Activated naive CD8-positive, alpha-beta T cell treated with anti-CD3 and anti-CD28 coated beads, Interleukin-2, amount 50 U/mL, for 16 hours (primary cell): Measurements from ENCODE around the gene OR7C1.
"Not testable (repeated sequence)": the region's sequence is repeated elsewhere in the genome, so short reads cannot be mapped to it uniquely, and the experiment has no call there.

ENCODE experiments used
- DNase-seq: peaks from one replicate; pipeline ENCODE4 v3.0.0-alpha.2; 2020; ENCODE audit warnings: low read depth, low spot score

OR7C1 gene

GRCh38 chr19:14835011-14835410 lies at the start of gene OR7C1, which contains the start of gene OR7A5:
Gene OR7C1 (minus strand): TSS chr19:14835185. CDS start chr19:14800136, 35,049 bp downstream.
Gene OR7A5 (minus strand): TSS chr19:14835185. CDS start chr19:14828241, 6,944 bp downstream.
- DNase-seq = no peak

DNA sequence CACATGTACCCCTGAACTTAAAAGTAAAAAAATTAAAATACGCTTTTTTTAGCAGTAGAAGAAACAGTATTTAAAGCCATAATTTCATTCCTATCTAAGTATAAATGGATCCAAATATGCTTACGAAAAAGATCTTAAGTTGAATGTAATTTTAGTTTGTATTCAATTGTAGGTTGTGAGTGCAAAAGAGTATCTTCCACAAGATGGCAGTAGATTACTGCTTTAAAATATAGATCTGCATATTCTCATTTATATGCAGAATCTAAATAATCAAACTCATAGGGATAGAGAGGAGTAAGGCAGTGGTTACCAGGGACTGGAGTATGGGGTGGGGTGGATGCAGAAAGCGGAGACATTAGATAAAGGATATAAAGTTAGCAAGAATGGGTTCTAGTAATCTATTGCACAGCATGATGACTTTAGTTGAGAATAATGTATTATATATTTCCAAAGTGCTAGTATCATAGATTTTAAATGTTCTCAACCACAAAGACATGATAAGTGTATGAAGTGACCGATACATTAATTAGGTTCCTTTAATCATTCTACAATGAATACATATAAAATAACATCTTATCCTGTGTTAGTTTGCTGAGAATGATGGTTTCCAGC lies 36.7 kb upstream of the OR7C1 start:
- no peak for DNase-seq

DNA sequence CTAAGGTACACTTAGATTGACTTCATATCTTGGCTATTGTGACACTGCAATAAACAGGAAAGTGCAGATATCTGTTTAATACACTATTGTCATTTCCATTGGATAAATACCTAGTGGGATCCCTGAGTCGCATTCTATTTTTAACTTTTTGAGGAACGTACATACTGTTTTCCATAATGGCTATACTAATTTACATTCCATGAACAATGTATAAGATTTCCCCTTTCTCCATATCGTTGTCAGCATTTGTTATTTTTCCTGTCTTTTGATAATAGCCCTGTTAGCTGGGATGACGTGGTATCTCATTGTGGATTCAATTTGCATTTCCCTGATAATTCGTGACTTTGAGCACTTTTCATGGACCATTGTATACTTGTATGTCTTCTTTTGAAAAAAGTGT lies 33.5 kb upstream of the OR7C1 start:
- no peak for DNase-seq

DNA sequence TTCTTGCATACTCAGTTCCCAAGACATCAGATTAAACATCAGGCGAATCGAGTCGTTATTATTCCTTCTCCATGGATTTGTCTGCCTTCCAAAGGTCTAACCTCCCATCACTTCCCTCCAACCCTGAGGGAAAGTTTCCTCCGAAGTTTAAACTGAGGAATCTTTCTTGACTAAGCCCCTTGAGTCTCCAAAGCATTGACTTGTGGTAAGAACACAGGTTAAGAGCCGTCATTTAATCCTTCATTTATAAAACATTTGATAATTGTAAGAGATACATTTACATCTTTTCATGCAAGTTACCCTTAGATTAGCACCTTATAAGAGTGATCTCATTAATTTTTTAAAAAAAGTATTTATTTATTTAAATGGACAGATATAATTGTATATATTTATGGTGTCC lies 13.8 kb upstream of the OR7C1 start, which contains the start of gene OR7A10:
OR7A10 (minus strand) TSS at position 101 of the 400 bp plus-strand sequence. CDS start 7,045 bp downstream, outside the sequence.
- DNase-seq = no peak

DNA sequence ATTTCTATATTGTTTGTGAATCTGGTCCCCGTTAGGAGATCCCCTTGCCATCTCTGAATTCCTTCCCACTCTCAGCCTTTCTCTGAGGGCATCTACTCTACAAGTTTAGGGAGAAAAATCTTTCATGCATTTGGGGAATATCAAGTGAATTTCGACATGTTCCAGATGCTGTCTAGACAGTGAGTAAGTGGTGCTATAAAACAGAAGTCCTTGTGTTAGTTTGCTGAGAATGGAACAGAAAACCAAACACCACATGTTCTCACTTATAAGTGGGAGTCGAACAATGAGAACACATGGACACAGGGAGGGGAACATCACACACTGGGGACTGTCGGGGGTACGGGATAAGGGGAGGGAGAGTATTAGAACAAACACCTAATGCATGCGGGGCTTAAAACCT lies 8.6 kb upstream of the OR7C1 start:
- no peak for DNase-seq

GRCh38 chr19:14843169-14843568 lies 8.2 kb upstream of the OR7C1 start:
- no peak for DNase-seq

DNA sequence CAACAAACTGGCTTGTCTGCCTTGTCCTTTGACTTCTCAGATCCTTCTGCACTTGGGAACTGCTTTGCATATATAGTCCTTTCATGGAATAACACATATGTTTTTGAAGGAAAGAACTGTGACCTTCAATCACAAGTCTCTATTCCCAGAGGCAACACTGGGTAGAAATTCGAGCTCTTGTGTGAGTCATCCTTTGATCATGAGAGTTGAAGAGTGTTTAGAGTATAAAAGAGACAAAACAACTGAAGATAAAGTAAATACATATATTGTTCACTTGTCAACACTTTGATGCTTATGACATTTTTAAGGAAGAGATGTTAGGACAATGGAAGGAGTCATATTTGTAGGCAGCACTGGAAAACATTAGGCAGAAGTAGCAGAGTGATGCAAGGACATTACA lies 5.2 kb upstream of the OR7C1 start:
- DNase-seq = no peak

DNA sequence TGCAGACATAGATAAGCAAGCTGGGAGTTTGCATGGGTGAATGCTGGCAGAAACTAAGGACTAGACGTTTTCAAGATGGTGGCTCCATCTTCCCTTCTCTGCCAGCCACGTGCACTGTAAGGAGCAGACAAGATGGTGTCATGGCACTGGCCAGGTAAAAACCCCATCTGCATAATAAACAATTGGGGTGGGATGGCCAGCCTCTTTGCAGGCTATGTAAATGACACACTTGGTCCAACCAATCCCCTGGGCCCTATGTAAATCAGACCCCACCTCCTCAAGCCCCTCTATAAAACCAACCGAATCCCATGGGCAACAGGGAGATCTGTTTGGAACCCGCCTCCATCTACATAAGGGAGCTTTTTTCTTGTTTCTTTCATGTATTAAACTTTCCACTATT lies 2.4 kb upstream of the OR7C1 start:
- DNase-seq = no peak

DNA sequence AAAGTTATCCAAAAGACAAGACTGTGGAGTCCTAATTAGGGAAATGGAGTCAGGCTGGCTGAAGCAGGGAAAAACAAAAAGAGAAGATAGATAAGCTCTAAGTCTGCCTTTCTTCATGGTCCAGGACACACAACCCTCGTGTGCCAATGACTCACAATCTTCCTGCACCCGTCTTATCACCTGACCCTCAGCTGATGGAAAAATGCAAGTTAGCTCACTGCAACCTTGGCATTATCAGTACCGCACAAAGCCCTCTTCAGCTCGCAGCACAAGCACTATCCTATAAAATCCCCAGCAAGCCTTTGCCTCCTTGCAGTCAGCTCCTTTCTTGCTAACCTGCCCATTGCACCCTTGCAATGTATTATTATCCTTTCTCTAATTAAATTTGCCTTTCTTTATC lies 4.3 kb downstream of the OR7C1 start:
- no peak for DNase-seq

DNA sequence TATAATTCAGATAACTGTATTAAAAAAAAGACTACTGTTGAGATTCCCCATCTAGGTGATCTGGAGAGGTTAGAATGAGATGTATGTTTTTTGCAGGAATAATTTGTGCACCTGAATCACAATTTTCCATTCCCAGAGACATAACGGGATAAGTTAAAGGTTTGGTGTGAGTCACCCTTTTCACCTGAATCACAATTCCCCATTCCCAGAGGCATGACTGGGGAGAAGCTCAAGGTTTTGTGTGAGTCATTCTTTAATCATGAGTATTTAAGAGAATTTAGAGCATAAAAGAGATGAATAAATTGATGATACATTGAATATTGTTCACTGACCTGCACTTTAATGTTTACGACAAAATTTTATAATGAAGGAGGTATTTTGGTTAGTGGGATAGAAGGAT lies 9.0 kb downstream of the OR7C1 start:
- no peak for DNase-seq

- no peak for DNase-seq
Observed at GRCh38 chr19:14821937-14822336, 13.0 kb downstream of the OR7C1 start.

DNA sequence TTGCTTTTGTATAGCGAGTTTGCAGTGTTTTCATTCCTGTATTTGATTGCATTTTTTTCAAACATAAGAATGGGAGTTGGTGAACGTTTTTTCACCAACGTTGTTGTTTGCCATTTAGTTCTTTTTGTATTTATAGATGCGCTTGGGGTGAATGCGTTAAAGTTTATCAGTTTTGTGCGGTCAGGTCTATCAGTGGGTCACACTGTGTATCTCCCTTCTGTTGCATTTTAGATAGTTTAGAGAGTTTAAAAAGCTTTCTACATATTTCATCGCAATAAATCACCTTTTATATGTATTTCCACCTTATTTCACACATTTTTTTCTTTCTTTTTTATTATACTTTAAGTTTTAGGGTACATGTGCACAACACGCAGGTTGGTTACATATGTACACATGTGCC lies 16.4 kb downstream of the OR7C1 start:
- DNase-seq = no peak

DNA sequence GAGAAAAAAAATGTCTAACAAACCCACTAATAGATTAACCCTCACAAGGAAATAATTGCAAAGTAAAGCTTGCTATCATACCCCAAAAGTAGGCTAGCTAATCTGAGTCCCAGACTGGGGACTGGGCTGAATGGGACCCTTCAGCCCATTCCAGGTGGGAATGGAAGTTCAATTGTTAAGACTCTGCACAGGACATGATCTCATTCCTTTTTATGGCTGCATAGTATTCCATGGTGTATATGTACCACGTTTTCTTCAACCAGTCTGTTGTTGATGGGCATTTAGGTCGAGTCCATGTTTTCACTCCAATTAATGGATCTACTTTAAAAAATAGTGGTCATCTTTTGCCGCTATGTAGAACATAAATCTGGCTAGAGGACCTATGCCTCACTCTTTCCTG lies 17.9 kb downstream of the OR7C1 start:
- no peak for DNase-seq

DNA sequence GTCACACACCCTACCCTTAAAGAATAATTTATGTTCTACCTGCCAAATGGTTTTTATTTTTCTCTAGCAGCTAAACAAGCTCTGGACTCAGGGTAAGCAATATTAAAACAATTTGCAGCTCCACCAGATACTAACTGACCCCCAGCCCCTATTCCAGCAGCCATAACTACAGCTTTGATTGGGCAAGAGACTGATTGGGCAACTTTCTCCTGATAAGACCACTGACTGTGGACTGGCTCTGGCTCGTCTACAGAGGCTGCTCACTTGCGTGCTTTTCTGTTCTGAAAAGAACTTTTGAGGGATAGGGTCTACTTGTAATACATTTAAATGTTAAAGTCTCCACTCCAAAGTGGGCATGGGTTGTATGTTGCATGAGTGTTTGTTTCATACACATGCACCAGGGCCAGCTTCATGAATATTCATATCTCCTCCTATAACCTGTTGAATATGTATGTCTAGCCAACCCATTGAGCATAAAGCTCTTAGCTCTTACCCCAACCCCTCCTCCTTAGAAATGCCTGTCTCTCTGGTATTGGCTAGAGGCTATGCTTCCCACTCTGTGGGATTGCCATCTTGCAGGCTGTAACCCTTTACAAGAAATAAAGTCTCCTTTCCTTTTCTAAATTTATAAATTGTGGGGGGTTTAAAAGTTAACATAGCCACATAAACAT lies 19.9 kb downstream of the OR7C1 start:
- no peak for DNase-seq

- DNase-seq = no peak
Observed at GRCh38 chr19:14809272-14810057, 25.5 kb downstream of the OR7C1 start.

GRCh38 chr19:14804765-14805164 lies 30.2 kb downstream of the OR7C1 start:
- DNase-seq = no peak

DNA sequence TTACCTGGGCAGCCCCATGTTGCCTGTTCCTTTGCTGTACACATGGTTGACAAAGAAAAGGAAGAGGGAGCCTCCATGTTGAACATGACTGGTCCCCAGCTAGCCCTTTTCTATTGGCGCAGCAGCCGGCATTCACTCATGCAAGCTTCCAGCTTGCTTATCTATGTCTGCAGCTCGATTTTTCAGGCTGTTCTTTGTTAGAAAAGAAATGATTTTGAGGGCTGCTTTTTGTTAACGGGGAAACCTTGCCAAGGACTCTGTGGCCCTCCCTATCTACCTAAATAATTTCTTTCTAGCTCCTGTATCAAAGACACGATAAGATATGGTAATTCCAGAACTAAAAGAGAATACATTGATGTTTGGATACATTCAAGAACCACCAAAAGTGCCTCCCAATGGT lies 36.2 kb downstream of the OR7C1 start:
- DNase-seq = no peak

DNA sequence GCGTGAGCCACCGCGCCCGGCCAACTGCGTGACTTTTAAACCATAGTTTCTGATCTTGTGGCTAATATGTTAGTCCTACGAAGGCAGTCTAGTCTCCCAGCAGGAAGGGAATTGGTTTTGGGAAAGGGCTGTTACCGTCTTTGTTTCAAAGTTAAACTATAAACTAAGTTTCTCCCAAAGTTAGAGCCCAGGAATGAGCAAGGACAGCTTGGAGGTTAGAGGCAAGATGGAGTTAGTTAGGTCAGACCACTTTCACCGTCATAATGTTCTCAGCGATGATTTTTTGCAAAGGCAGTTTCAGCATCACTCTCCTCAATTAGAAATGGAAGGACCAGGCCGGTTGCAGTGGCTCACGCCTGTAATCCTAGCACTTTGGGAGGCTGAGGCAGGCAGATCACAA lies 39.0 kb downstream of the OR7C1 start:
- no peak for DNase-seq

DNA sequence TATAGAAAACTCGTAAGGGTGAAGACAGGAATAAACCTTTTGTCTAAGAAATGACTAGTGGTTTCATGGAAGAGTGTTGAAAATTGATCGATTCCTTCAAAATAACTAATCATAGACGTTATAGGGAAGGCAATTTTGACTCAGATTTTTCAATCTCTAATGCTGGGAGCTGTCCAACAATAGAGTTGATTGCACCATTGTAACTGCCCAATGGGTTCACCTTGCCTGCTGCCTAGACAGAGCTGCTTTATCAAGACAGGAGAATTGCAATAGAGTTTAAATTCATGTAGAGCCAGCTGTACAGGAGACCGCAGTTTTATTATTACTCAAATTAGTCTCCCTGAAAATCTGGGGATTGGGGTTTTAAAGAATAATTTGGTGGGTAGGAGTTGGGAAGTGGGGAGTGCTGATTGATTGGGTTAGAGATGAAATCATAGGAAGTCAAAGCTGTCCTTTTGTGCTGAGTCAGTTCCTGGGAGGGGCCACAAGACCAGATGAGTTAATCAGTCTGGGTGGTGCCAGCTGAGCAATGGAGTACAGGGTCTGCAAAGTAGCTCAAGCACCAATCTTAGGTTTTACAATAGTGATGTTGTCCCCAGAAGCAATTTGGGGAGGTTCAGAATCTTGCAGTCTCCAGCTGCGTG lies 39.8 kb downstream of the OR7C1 start:
- DNase-seq = no peak

DNA sequence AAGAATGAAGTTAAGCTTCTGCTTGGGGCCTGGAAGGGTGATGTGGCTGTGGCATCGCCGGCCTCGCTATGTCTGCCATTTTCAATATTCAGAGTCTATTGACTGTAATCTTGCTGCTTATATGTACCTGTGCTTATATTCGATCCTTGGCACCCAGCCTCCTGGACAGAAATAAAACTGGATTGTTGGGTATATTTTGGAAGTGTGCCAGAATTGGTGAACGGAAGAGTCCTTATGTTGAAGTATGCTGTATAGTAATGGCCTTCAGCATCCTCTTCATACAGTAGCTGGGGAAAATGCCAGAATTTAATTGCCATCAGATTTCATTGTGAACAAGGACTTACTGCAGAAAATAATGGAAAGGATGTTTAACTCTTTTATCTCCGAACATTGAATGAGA lies 42.7 kb downstream of the OR7C1 start:
- not testable (repeated sequence) for DNase-seq

DNA sequence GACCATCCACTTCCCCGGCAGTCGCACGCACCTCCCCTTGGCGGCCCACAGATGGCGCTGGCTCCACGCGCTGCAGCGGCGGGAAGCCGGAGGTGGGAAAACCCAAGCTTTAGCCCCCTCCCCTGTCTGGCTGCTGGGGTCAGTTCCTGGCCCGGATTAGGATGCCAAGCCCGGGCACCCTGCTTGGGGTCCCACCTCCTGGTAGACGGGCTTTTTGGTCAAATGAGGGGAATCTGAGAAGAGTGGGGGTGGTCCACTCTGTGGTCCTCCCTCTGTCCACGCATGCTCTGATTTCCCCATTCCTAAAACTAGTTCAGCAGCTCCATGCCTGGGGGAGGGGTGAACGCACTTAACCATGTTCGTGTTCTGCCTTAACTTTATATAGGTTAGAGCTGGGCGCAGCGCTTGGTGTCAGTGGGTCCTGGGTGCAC lies 48.5 kb downstream of the OR7C1 start:
- DNase-seq = no peak
